Measurements from ENCODE around the gene ZNF296. TPM values are rescaled to one million over a fixed set of nuclear protein-coding genes. Genes with fewer than 3 reads are reported as not detected.
"Not testable (repeated sequence)": the region's sequence is repeated elsewhere in the genome, so short reads cannot be mapped to it uniquely, and the experiment has no call there.

Gene ZNF296
- total RNA-seq, 2 experiments from 2014 or later = 5.0 to 6.3 TPM

DNA sequence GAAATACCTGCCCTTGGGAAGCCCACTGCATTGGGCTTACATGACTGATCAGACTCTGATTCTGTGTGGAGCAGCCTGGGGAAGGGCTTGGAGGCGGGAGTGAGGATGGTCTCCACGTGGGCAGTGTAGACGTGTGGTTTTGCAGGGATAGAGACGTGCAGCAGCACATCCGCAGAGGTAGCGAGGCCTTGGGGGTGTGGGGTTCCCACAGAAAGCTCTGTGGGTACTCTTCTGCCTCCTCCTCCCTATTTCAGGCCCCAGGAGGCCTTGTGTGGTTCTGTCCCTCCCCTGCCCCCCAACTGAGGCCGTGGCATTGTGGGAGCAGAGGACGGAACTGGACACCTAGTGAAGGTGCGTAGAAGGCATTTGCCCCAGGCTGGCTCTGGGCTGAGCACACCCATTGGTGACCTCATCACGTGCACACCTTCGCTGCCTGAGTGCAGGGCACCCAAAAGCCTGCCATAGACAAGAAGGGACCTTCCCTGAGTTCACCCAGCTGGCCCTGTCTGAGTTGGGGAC, 45.6 kb upstream of the ZNF296 start:
- no peaks in the 10 kb centered on the region for H3K9me3 Mint-ChIP-seq
- peak; percentile 11 for ATAC-seq
- POLR2A ChIA-PET = interaction anchor here (1.1 kb wide), 1 partner anchor 64 kb away, joined by 3 read pairs; no protein-coding TSS in a partner anchor

GRCh38 chr19:45119582-45119981, 43.3 kb upstream of the ZNF296 start:
- Mint-ChIP-seq H3K4me1 (ENCODE audit: low read depth) (peaks cover 78% of the 10 kb centered on the region), H3K4me3 (no peak overlapping the region), H3K27me3 (no peaks in the 10 kb centered on the region), H3K27ac (no peak overlapping the region), H3K9me3 (no peaks in the 10 kb centered on the region), H3K36me3 (ENCODE audit: low read depth) (no peaks in the 10 kb centered on the region)
- TF ChIP-seq, protein P1, sequence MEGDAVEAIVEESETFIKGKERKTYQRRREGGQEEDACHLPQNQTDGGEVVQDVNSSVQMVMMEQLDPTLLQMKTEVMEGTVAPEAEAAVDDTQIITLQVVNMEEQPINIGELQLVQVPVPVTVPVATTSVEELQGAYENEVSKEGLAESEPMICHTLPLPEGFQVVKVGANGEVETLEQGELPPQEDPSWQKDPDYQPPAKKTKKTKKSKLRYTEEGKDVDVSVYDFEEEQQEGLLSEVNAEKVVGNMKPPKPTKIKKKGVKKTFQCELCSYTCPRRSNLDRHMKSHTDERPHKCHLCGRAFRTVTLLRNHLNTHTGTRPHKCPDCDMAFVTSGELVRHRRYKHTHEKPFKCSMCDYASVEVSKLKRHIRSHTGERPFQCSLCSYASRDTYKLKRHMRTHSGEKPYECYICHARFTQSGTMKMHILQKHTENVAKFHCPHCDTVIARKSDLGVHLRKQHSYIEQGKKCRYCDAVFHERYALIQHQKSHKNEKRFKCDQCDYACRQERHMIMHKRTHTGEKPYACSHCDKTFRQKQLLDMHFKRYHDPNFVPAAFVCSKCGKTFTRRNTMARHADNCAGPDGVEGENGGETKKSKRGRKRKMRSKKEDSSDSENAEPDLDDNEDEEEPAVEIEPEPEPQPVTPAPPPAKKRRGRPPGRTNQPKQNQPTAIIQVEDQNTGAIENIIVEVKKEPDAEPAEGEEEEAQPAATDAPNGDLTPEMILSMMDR (IDR thresholded peaks at IDR 0.05) = no peak
- DNase-seq = no peak
- POLR2A ChIA-PET = interaction anchor here (2.1 kb wide), 2 partner anchors 16 to 27 kb away, joined by 7 read pairs; partner anchors contain the start of gene PPP1R37
- intact Hi-C loops (cut with micrococcal nuclease) = no loop called here
- CTCF ChIA-PET = interaction anchor here (1.2 to 1.5 kb wide), 2 partner anchors 9 to 15 kb away, joined by 3 read pairs; no protein-coding TSS in a partner anchor
- no peak for ATAC-seq

More for the DNA sequence above, 45.6 kb upstream of the ZNF296 start:
- CTCF ChIA-PET = interaction anchor here (1.1 kb wide), 1 partner anchor 19 kb away, joined by 3 read pairs; no protein-coding TSS in a partner anchor
- peak overlapping the region; percentile 85 for H3K27ac Mint-ChIP-seq
- TF ChIP-seq, protein P1 (IDR thresholded peaks at IDR 0.05) = no peak
- no peaks in the 10 kb centered on the region for H3K27me3 Mint-ChIP-seq
- peak; percentile 49 for DNase-seq
- peak overlapping the region; percentile 28 for H3K4me3 Mint-ChIP-seq
- intact Hi-C loops (cut with micrococcal nuclease) = no loop called here
- no peaks in the 10 kb centered on the region for H3K36me3 Mint-ChIP-seq (ENCODE audit: low read depth)
- peaks cover 68% of the 10 kb centered on the region for H3K4me1 Mint-ChIP-seq (ENCODE audit: low read depth)

- intact Hi-C loops (cut with micrococcal nuclease); H3K36me3 Mint-ChIP-seq (ENCODE audit: low read depth); H3K27me3 Mint-ChIP-seq; ATAC-seq; H3K9me3 Mint-ChIP-seq: not testable (repeated sequence)
- peak; percentile 44 for DNase-seq
- Mint-ChIP-seq H3K4me3 (peak overlapping the region; percentile 44), H3K4me1 (ENCODE audit: low read depth) (peaks cover 83% of the 10 kb centered on the region), H3K27ac (peak overlapping the region; percentile 79)
- ChIA-PET CTCF (interaction anchor here (1.0 to 1.9 kb wide), 5 partner anchors 10 to 30 kb away, joined by 3 to 11 read pairs (median 3); partner anchors contain the start of gene PPP1R37), POLR2A (interaction anchor here (0.5 to 2.1 kb wide), 6 partner anchors 16 to 59 kb away, joined by 3 to 14 read pairs (median 7); partner anchors contain the start of gene PPP1R37)
Measured at GRCh38 chr19:45118591-45119355, 42.5 kb upstream of the ZNF296 start.

GRCh38 chr19:45118106-45118505, 41.8 kb upstream of the ZNF296 start:
- H3K4me3 Mint-ChIP-seq = peak overlapping the region; percentile 44
- H3K27me3 Mint-ChIP-seq = no peaks in the 10 kb centered on the region
- H3K9me3 Mint-ChIP-seq = no peaks in the 10 kb centered on the region
- intact Hi-C loops (cut with micrococcal nuclease) = no loop called here
- no peaks in the 10 kb centered on the region for H3K36me3 Mint-ChIP-seq (ENCODE audit: low read depth)
- ATAC-seq (no peak), DNase-seq (peak; percentile 23)
- TF ChIP-seq, protein P1 (IDR thresholded peaks at IDR 0.05) = no peak
- H3K27ac Mint-ChIP-seq = peak overlapping the region; percentile 79
- H3K4me1 Mint-ChIP-seq (ENCODE audit: low read depth) = peaks cover 84% of the 10 kb centered on the region
- ChIA-PET POLR2A (interaction anchor here (0.6 to 2.1 kb wide), 6 partner anchors 15 to 59 kb away, joined by 3 to 14 read pairs (median 6); partner anchors contain the start of genes PPP1R37 and TRAPPC6A), CTCF (interaction anchor here (0.9 to 2.9 kb wide), 6 partner anchors 7 to 30 kb away, joined by 3 to 16 read pairs (median 3); partner anchors contain the start of gene PPP1R37)

- TF ChIP-seq, protein P1 (IDR thresholded peaks at IDR 0.05) = no peak
- no peaks in the 10 kb centered on the region for H3K27me3 Mint-ChIP-seq
- peak overlapping the region; percentile 63 for H3K27ac Mint-ChIP-seq
- CTCF ChIA-PET = interaction anchor here (0.9 to 2.9 kb wide), 5 partner anchors 8 to 31 kb away, joined by 3 to 16 read pairs (median 3); partner anchors contain the start of gene PPP1R37
- H3K4me3 Mint-ChIP-seq = peak overlapping the region; percentile 44
- DNase-seq = peak; percentile 53
- ATAC-seq = peak; percentile 6
- intact Hi-C loops (cut with micrococcal nuclease) = no loop called here
- peaks cover 84% of the 10 kb centered on the region for H3K4me1 Mint-ChIP-seq (ENCODE audit: low read depth)
- H3K9me3 Mint-ChIP-seq = no peaks in the 10 kb centered on the region
- H3K36me3 Mint-ChIP-seq (ENCODE audit: low read depth) = no peaks in the 10 kb centered on the region
- POLR2A ChIA-PET = interaction anchor here (0.7 to 2.1 kb wide), 6 partner anchors 15 to 134 kb away, joined by 3 to 14 read pairs (median 6); partner anchors contain the start of genes PPP1R37 and TRAPPC6A
Measured at GRCh38 chr19:45117671-45118070, 41.4 kb upstream of the ZNF296 start.

Data from activated CD8-positive, alpha-beta T cell treated with anti-CD3 and anti-CD28 coated beads for 36 hours (primary cell).